ENCODE results near the gene EPM2A. TPM values are rescaled to one million over a fixed set of nuclear protein-coding genes. Genes with fewer than 3 reads are reported as not detected.

The EPM2A gene
- total RNA-seq, 1 donor from 2014 or later, result 41.3 TPM

GRCh38 chr6:145694083-145694737 lies 41.1 kb downstream of the EPM2A start:
- Histone ChIP-seq H3K4me1 (no peaks in the 10 kb centered on the region), H3K27ac (replicated peaks) (no peak overlapping the region), H3K4me3 (no peak overlapping the region), H3K36me3 (no peaks in the 10 kb centered on the region), H3K9me3 (replicated peaks) (peaks cover 12% of the 10 kb centered on the region), H3K27me3 (ENCODE audit: low read depth) (no peaks in the 10 kb centered on the region)
- TF ChIP-seq, protein P1, sequence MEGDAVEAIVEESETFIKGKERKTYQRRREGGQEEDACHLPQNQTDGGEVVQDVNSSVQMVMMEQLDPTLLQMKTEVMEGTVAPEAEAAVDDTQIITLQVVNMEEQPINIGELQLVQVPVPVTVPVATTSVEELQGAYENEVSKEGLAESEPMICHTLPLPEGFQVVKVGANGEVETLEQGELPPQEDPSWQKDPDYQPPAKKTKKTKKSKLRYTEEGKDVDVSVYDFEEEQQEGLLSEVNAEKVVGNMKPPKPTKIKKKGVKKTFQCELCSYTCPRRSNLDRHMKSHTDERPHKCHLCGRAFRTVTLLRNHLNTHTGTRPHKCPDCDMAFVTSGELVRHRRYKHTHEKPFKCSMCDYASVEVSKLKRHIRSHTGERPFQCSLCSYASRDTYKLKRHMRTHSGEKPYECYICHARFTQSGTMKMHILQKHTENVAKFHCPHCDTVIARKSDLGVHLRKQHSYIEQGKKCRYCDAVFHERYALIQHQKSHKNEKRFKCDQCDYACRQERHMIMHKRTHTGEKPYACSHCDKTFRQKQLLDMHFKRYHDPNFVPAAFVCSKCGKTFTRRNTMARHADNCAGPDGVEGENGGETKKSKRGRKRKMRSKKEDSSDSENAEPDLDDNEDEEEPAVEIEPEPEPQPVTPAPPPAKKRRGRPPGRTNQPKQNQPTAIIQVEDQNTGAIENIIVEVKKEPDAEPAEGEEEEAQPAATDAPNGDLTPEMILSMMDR (IDR thresholded peaks at IDR 0.05; ENCODE audit: borderline replicate concordance), result no peak
- DNase-seq, result no peak
- intact Hi-C loops (cut with micrococcal nuclease), result no loop called here

GRCh38 chr6:145690969-145691368 lies 44.4 kb downstream of the EPM2A start:
- TF ChIP-seq, protein P1 (IDR thresholded peaks at IDR 0.05; ENCODE audit: borderline replicate concordance), result no peak
- no peak overlapping the region for H3K27ac ChIP-seq (replicated peaks)
- peaks cover 9% of the 10 kb centered on the region for H3K9me3 ChIP-seq (replicated peaks)
- intact Hi-C loops (cut with micrococcal nuclease), result no loop called here
- peaks cover 13% of the 10 kb centered on the region for H3K4me1 ChIP-seq
- no peak for DNase-seq
- H3K4me3 ChIP-seq, result no peak overlapping the region
- no peaks in the 10 kb centered on the region for H3K27me3 ChIP-seq (ENCODE audit: low read depth)
- no peaks in the 10 kb centered on the region for H3K36me3 ChIP-seq

- Histone ChIP-seq H3K27ac (replicated peaks) (no peak overlapping the region), H3K4me1 (peaks cover 19% of the 10 kb centered on the region), H3K4me3 (no peak overlapping the region), H3K9me3 (replicated peaks) (peaks cover 9% of the 10 kb centered on the region), H3K36me3 (peaks cover 5% of the 10 kb centered on the region), H3K27me3 (ENCODE audit: low read depth) (no peaks in the 10 kb centered on the region)
- intact Hi-C loops (cut with micrococcal nuclease), result no loop called here
- TF ChIP-seq, protein P1 (IDR thresholded peaks at IDR 0.05; ENCODE audit: borderline replicate concordance), result no peak
- no peak for DNase-seq
Measured at GRCh38 chr6:145689529-145689928, 45.8 kb downstream of the EPM2A start.

GRCh38 chr6:145688493-145688905 lies 46.8 kb downstream of the EPM2A start:
- Histone ChIP-seq H3K9me3 (replicated peaks) (peaks cover 9% of the 10 kb centered on the region), H3K27me3 (ENCODE audit: low read depth) (no peaks in the 10 kb centered on the region), H3K4me1 (peaks cover 19% of the 10 kb centered on the region), H3K36me3 (peaks cover 13% of the 10 kb centered on the region), H3K4me3 (no peak overlapping the region), H3K27ac (replicated peaks) (no peak overlapping the region)
- TF ChIP-seq, protein P1 (IDR thresholded peaks at IDR 0.05; ENCODE audit: borderline replicate concordance), result no peak
- no peak for DNase-seq
- intact Hi-C loops (cut with micrococcal nuclease), result no loop called here

- no peak for DNase-seq
- H3K9me3 ChIP-seq (replicated peaks), result no peaks in the 10 kb centered on the region
- peaks cover 26% of the 10 kb centered on the region for H3K36me3 ChIP-seq
- no peaks in the 10 kb centered on the region for H3K27me3 ChIP-seq (ENCODE audit: low read depth)
- intact Hi-C loops (cut with micrococcal nuclease), result no loop called here
- H3K4me1 ChIP-seq, result peaks cover 19% of the 10 kb centered on the region
- TF ChIP-seq, protein P1 (IDR thresholded peaks at IDR 0.05; ENCODE audit: borderline replicate concordance), result no peak
- no peak overlapping the region for H3K4me3 ChIP-seq
- no peak overlapping the region for H3K27ac ChIP-seq (replicated peaks)
Measured at GRCh38 chr6:145685932-145686331, 49.4 kb downstream of the EPM2A start.

Data from left ventricle myocardium inferior (tissue), 1 donor.